GM13976 (cell line): ENCODE results near the gene CHRM5.

Experiments used
- DNase-seq: peaks from one replicate; pipeline ENCODE4 v3.0.0; 2012; ENCODE audit warnings: low spot score
- in situ Hi-C: fragments of 300-500 bp; cut with MboI; formaldehyde crosslinking; loops from one replicate; pipeline ENCODE4 v1.12.0; 2022; ENCODE audit warnings: low sequenced_read_pairs, mixed read lengths, inconsistent platforms; ENCODE audit not compliant: unreplicated experiment
- TF ChIP-seq, protein P1 (sequence below): IDR thresholded peaks from 2 replicates; pipeline ENCODE4 v1.5.1; 2012; ENCODE audit warnings: borderline replicate concordance, mild to moderate bottlenecking; ENCODE audit not compliant: insufficient read depth; ENCODE audit errors: extremely low read depth, missing control alignments, control extremely low read depth

The CHRM5 gene

DNA sequence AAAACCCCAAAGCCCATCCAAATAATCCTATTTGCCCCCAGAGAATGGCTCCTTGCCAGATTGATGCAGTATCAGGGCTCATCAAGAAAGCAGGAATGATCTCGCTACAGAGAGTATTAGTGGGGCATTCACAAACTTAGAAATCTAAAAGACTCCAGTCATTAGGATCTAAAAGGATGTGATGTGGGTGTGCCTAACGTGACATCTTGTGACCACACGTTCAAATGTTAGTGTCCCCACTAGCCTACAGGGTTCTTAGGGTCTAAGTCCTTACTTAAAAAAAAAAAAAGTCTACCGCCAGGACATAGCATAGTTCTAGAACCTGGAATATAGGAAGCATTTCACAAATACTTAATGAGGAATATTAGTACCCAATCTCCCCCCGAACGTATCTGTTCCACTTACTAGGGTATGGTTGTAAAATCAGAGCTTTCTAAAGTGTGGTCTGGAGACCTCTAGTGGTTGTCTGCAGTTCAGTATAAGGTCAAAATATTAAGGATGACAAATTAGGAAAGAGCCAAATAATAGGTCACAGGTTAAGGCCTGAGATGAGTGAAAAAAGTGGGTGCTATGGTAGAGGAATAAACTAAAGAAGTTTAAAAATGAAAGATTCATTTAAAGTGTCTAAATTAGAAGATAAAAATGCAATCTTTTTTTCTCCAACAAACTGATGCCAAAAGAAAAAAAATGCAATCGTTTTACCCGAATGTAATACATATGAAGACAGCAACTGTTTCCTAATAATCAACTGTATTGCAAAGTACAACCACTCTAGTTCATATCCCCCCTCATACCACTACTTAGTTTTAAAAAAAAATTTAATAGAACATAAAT, 4.2 kb upstream of the CHRM5 start:
- DNase-seq, result peak; percentile 53
- in situ Hi-C loops, result no loop called here
- TF ChIP-seq, protein P1, sequence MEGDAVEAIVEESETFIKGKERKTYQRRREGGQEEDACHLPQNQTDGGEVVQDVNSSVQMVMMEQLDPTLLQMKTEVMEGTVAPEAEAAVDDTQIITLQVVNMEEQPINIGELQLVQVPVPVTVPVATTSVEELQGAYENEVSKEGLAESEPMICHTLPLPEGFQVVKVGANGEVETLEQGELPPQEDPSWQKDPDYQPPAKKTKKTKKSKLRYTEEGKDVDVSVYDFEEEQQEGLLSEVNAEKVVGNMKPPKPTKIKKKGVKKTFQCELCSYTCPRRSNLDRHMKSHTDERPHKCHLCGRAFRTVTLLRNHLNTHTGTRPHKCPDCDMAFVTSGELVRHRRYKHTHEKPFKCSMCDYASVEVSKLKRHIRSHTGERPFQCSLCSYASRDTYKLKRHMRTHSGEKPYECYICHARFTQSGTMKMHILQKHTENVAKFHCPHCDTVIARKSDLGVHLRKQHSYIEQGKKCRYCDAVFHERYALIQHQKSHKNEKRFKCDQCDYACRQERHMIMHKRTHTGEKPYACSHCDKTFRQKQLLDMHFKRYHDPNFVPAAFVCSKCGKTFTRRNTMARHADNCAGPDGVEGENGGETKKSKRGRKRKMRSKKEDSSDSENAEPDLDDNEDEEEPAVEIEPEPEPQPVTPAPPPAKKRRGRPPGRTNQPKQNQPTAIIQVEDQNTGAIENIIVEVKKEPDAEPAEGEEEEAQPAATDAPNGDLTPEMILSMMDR, result peak; percentile 63

DNA sequence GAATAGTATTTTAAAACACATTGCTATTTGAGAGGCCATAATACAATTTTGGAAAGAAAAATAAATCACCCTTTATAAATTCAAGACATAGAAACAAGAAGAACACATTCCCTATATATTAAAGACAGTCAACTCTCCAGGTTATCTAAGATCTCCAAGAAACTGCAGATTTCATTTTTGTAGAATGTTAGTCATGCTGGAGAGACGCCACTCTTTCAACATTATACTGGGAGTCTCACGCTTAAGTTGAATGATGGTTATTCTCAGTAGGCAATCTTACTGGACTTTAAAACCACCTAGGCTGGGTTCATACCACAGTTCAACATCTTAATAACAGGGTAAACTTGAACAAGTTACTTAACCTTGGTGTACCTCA, 3.6 kb upstream of the CHRM5 start:
- in situ Hi-C loops, result no loop called here

DNA sequence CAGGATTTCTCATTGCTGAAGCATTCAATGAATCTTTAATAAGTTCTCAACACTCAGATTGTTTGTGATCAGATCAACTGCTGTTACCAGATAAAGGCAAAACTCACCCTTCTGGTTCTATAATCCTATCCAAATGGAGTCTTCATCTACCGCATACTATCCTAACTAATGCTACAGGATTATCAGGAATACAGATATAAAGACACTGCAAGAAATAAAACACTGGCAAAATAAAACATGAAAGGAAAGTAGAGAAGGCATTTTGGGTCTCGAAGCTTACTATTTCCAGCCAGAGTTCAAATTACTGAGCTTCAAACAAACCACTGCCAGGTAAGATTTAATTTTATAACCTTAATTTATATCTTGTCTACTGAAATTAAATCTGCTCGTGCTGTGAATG, 524 bp downstream of the CHRM5 start:
- in situ Hi-C loops, result no loop called here
- TF ChIP-seq, protein P1, result no peak
- DNase-seq, result no peak

More for the DNA sequence above, 3.6 kb upstream of the CHRM5 start:
- DNase-seq, result no peak
- TF ChIP-seq, protein P1, result no peak

DNA sequence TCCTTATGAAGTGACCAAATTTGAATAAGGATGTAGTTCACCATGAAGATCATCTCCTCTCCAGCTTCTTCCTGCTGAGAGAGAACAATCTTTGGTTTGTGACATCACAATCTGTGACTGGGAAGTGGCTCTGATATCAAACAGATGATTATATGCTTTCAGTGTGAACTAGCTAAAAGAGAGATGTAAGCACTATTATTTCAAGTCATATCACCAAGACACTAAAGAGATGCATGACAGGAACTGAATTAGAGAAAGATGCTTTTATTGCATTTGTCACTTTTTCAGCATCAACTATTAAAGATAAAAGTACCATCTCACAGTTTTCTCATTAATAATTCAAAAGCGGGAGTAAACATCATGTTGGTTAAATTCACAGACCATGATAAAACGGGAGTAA, 3.5 kb downstream of the CHRM5 start:
- no peak for DNase-seq
- TF ChIP-seq, protein P1, result no peak
- in situ Hi-C loops, result loop anchor here (10.0 kb wide), 1 partner anchor 237 kb away; no protein-coding TSS in a partner anchor

DNA sequence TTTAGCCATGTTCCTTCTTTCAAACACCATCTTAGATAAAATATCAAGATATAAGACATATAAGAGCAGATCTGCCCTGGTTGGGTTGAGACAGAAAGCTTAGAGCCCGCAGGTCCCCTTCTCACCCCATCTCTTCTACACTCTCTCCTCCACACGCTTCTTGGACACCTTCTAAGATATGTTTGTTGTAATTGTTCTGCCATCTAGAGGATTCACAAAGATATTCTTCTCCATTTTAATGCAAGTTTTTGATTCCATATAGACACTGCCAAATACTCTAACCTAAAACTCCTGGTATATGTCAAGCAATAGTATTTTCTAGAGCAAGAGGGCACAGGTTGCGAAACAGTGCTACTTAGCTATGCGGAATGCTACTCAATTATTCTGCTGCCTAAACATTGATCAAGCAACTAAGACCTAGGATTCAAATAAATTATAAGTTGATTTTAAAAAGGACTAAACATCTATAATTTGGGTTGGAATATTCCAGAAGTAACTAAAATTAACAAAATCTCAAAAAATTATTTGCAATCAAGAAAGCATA, 6.8 kb downstream of the CHRM5 start:
- DNase-seq, result no peak
- in situ Hi-C loops, result loop anchor here (10.0 to 25.0 kb wide), 2 partner anchors 240 to 663 kb away; partner anchors contain the start of gene RYR3
- TF ChIP-seq, protein P1, result no peak

DNA sequence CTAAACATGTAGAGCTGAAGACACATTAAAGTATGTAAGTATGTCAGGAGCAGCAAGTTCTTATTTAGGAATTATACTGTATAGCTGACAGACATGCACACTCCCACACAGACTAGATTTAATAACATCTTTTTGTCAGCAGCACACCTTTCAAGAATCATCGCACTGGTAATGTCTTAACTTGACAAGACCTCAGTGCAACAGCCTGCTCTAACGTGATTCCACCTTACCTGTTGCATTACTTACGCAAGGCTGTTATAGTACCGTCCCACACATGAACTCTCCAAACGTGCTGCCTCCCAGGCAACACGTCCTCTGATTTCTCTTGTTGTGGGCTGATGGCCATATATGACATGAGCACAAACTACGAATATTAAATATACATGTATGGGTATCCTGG, 11.9 kb downstream of the CHRM5 start:
- TF ChIP-seq, protein P1, result no peak

More for the DNA sequence above, 11.9 kb downstream of the CHRM5 start:
- DNase-seq, result no peak
- in situ Hi-C loops, result loop anchor here (25.0 kb wide), 1 partner anchor 668 kb away; the partner anchor contains the start of gene RYR3
